UCSD-AML1 (cell line): Measurements from ENCODE around the gene CABP7.

Experiments
- DNase-seq: peaks from one replicate; lab custom pipeline; 2025; ENCODE audit not compliant: unreplicated experiment; lab: John Stamatoyannopoulos, UW

CABP7 gene

DNA sequence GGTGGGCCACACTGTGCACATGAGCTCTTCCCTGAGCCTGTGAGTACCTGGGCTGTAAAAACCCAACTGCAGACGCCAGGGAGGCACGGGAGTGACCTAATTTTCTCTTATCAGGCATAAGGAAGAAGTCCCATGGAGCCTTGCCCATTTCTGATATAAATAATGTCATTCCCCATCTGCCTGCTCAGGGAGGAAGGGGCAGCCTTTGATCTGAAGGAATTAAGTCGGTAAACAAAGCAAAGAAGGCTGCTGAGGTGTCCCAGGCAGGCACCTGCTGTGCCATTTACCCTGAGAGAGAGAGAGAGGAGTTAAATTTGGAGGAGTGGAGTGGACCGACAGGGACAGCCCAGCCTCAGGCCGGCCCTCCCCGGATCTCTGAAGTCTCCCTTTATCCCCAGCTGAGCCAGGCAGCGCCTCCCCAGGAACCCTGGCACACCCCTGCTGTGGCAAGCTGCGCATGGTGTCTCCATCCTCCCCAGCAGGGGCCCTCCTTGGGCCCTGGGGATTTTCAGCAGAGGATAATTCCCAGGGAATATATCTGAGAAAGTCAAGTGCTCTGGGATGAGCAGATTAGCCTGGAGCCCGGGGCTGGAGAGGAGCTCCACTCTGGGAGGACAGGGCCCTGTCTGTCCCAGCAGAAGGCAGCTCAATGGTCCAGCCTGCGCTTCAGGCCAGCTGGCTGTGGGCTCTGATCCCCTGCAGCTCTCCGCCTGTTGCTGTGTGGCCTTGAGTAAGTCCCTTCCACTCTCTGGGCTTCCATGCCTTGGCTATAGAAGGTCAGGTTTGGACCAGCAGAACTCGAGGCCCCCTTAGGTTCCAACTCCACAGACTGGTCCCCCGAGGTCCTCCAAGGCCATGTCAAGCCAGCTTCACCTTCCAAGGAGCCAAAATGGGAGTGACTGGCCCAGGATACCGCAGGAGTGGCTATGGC lies 17.5 kb upstream of the CABP7 start:
- DNase-seq: no peak

DNA sequence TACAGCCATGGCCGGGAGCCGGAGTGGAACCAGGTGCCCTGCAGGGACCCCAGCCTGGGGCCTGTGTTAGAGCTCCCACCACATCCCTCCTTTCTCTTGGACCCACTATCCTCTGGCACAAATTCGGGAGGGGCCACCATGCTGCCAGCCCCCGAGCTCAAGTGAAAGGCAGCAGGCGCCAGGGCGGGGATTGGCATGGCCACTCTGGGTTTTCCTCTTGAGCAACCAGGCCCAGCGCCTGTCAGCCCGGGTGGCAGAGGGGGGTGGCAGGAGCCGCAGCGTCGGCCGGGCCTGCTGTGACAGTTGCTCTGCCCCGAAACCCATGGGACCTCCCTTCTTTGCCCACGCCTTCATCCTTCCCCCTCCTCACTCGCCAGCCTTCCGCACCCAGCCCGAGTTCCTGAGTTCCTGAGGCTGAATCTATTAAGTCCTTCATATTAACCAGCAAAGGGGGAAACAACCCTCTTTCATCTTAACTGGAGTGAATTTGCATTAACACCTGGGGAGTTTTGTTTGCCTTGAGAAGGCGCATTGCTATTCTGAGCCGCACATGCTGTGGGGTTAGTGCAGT lies 16.8 kb upstream of the CABP7 start:
- no peak for DNase-seq

DNA sequence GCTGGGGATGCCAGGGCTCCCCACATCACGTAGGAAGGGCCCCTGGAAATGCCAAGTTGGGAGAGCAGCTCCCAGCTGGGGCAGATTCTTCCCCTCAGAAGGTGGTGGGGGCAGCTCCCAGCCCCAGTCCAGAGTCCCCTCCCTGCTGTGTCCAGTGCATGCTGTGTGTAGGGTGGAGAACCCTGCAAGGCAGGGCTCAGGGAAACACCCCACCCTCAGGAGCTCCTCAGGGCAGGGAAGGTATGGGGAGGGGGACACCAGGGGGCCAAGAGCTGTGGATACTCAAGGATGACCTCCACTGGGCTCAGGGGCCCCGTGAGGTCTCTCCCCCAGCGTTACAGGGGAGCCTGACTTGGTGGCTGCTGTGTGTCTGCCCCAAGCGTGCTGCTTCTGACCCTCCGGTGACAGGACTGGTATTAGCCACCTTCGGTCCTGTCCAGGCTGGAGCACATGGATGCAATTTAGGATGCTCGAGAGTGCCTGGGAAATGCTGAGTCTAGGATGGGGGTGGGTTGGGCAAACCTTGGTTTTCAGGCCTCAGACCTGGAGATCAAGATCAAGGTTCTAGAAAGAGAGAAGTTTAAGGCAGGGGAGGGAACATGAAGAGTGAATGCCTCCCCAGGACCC lies 16.1 kb upstream of the CABP7 start:
- DNase-seq: no peak

DNA sequence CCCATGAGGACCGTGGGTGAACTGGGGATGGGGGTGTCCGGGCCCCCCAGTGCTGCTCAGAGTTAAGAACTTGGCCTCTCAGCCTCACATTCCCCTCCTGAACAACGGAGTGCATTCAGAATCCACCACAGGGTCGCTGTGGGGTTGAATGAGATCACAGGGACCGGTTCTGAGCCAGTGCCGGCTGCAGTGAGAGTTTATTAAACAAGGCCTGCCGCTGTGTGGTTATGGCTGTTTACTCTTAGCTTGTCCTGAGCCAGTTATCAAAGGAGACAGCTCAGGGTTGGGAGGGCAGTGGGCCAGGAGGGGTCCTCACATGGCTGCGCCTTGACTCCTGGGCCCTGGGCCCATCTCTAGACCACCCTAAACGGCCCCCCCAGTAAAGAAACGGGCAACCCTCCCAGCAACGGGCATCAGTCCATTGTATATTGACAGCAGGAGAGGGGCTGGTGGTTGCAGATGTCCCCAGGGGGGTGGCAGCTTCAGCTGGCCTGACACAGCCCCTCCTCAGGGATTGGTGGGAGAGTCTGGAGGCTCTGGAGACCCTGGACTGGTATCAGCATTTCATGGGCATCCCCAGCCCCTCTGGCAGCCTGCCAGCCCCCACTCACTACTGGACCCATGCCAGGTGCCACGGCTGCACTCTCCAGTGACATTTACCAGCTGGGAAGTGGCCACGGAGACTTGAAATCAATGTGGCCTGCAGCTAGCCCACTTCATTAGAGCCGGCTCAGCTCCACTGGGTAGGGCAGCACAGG lies 15.1 kb upstream of the CABP7 start:
- DNase-seq: no peak

DNA sequence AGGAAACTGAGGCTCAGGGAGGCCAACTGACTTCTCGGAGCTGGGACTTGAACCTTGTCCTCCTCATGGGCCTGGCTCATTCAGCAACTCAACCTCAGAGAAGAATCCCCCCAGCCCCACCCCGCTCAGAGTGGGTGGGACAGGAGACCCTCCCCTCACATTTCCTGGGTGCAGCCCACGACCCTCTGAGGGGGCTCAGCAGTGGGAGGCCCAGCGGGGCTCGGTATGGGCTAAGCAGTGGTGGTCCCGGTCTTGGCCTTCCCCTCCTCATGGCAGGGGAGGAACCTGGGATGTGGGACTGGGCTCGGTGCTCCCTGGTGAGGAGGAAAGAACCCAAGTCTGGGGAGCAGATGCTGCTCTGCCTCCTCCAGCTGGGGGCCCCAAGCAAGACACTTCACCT lies 14.2 kb upstream of the CABP7 start:
- DNase-seq: no peak

DNA sequence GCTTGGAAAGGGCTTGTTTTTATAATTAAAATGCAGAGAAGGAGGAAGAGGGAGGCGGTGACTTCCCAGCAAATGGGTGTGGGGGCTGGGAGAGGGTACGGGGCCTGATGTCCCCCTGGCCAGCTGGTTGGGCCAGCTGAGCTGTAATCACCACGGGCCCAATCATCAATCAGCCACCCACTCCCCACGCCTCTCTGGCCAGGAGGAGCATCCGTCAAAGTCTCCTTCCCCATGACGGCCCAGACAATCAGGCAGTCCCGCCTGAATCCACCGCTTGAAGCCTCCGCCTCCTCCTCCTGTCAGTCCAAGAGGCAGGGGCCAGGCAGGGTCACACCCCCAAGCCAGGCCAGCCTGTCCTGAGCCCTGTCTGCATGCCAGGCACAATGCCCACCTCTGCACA lies 13.3 kb upstream of the CABP7 start:
- DNase-seq: no peak

DNA sequence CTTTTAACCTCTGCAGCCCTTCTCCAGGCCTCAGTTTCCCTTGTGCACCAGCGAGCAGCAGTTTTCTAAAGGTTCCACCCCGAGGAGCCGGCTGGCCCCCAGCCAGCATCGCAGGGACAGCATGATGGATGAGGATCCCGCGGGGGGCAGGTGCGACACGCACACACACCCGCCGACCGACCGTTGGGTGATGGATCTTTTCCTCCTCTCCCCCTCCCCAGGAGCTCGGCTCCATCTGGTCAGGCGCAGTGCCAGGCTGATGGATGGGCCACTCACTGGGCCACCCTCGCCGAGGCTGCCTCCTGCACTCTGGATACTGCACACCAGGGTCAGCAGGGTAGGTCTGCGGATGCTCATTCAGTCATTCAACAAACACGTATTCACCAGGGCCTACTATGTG lies 12.8 kb upstream of the CABP7 start:
- DNase-seq: no peak

DNA sequence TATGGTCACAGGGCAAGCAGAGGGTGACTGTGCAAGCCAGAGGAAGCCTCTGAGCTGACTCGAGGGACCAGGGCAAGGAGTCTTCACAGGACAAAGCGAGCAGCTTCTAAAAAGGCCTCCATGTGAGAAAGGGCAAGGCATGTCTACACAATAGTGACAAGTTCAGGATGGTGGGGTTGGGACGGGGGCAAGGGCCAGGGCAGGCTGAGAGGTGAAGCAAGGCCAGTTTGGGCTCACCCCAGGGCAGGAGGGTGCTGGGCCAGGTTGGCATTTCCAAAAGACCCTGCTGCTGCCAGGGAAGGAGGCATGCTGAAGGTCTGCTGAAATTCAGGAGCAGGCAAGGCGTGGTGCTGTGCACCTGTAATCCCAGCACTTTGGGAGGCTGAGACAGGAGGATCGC lies 12.3 kb upstream of the CABP7 start:
- DNase-seq: no peak

DNA sequence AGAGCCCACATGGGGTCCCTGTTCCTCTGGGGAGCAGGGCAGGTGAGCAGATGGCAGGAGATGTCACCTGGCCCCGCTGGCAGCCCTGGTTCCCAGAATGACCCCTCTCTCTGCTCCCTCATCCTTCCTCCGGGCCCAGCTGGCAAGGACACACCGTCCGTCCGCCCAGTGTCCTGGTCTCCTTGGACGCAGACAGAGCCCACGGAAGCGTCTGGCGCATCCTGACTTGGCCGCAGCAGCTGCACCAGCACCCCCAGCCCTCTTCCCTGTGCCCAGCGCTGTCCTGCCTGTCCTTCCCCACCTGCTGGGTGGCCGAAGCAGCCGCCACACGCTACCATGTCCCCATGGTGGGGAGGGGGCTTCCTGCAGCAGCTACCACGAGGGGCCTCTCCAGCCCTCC lies 9.6 kb upstream of the CABP7 start:
- no peak for DNase-seq

DNA sequence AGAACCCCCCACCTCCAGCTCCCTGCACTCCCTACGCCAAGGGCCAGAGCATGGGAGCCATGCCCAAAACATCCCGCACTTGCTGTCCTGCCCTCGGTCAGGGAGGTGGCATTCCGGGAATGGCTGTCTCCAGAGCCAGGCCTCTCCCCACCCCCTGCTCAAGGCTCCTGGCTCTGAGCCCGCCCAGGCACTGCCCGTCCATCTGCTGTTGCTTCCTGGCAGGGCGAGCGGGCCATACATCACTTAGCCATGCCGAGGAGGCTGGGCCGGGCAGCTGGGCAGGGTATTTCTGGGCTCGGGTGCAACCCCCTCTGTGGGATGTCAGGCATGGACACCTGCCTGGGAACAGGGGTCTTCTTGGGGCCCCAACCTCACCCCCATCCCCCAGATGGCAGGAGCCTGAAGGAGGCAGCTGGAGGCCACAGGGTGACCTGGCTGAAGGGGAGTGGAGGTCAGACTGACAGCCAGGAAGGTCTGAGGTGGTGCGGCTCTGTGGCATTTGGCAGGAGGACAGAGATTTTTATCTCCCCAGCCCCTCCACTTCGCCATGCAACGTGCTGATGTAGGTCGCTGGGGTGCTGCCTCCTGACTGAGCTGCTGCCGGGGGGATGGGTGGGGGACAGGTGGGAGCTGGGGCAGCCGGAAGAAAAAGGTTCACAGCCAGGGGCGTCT lies 8.7 kb upstream of the CABP7 start:
- DNase-seq: no peak

DNA sequence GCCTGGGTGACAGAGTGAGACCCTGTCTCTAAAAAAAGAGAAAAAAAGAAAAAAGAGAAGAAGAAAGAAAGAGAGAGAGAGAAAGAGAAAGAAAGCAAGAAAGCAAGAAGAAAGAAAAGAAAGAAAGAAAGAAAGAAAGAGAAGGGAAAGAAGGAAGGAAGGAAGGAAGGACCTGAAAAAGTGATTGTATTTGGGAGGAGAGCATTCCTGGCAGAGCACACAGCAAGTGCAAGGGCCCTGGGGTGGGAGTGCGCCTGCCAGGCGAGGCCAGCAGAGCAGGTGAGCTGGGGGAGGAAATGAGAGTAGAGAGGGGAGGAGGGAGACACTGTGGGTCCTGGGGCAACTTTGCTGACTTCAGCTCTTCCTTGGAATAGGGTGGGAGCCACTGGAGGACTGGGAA lies 7.7 kb upstream of the CABP7 start:
- no peak for DNase-seq

DNA sequence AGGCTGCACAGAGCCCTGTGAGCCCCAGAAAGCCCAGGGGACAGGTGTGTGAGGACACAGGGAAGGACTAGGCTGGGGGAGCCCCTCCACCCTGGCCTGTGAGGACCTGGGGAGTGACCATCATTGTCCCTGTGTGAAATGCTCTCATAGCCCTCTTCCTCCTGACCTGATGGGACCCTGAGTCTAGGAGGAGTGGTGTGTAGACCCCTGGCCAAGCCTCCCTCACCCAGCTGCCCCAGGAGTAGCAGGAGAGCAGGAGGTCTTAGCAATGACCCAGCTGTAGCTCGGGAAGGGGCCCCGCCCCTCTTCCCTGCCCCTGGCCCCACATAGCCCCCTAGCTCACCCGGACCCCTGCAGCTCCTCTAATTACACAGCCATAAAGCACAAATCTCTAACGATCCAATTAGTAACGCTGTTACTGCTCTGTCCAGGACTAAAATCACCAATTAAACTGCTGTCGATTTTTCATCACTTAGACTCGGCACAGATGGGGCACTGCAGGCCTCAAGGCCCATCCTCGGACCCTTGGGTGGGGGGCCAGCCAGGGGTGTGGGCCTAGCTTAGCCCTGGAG lies 6.6 kb upstream of the CABP7 start:
- DNase-seq: no peak

DNA sequence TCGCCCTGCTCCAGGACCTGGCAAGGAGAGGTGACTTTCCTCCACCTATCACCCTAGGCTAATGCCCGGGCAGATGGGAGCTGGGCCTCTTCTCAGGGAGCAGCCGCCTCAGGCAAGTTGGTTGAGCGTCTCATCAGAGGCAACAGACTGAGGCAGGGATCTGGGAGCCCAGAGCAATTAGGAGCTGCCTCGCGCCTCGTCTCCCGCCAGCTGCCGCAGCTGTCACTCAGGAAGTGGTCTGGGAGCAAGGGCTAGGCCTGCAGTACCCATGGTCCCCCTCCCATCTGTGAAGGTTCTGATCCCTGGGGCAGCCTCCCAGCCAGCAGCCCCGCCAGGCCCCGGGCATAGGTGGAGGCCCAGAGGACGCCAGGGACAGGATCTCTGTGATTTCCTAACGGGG lies 4.6 kb upstream of the CABP7 start:
- no peak for DNase-seq

DNA sequence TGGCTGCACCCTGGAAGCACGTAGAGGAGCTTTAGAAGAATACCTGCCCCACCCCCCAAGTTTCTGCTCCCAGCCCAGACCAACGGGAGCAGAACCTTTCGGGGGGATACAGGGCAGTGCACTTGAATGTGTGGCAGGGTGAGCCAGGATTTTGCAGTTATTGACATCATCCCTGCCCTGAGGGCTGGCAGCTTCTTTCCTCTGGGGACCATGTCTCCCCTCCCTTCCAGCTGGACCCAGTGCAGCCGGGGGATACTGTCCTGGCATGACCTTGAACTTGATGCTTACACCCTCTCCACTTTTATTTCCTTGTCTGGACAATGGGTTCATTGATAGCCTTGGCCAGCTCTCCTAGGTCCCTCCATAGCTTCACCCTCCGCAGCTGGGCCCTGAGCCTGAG lies 4.1 kb upstream of the CABP7 start:
- DNase-seq: no peak

DNA sequence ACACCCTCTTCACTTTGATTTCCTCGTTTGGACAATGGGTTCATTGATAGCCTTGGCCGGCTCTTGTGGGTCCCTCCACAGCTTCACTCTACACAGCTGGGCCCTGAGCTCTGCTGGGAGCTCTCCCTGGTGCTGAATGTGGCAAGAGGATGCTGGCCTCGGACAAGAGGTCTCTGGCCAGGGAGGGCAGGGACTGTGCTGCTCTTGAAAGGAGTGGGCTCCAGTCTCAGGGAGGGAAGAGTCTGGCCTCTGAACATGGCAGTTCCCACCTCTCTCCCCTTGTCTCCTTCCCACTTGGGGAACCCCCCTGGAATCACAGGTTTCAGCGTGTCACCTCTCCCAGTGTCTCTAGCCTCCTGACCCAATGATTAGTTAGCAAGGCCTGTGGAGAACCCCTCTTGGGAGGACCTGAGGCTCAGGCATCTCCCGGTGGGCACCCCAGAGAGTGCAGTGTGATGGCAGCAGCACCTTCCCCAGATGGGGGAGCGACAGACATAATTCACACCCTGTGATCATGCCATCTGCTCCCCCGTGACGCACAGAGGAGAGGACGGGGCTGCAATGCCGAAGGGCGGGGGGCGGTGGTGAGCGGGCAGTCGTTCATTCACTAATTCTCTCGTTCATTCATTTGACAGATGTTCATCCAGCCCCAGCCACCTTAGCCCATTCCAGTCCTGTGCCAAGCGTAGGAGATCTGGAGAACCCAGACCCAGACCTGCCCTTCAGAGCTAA lies 2.8 kb upstream of the CABP7 start:
- peak; percentile 65 for DNase-seq

DNA sequence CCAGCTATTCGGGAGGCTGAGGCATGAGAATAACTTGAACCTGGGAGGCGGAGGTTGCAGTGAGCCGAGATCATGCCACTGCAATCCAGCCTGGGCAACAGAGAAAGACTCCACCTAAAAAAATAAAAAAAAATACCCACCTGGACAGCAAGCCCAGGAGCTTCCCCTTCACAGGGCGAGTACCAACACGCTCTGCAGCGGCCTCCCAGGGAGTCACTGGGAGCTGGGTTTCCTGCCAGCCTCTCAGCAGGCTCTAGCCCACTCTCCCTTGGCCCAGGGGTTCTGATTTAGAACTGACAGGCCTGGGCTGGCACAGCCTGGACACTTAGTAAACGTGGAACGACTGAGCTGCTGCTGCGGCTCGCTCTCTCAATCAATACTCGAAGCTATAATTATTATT lies 2.0 kb upstream of the CABP7 start:
- DNase-seq: no peak

DNA sequence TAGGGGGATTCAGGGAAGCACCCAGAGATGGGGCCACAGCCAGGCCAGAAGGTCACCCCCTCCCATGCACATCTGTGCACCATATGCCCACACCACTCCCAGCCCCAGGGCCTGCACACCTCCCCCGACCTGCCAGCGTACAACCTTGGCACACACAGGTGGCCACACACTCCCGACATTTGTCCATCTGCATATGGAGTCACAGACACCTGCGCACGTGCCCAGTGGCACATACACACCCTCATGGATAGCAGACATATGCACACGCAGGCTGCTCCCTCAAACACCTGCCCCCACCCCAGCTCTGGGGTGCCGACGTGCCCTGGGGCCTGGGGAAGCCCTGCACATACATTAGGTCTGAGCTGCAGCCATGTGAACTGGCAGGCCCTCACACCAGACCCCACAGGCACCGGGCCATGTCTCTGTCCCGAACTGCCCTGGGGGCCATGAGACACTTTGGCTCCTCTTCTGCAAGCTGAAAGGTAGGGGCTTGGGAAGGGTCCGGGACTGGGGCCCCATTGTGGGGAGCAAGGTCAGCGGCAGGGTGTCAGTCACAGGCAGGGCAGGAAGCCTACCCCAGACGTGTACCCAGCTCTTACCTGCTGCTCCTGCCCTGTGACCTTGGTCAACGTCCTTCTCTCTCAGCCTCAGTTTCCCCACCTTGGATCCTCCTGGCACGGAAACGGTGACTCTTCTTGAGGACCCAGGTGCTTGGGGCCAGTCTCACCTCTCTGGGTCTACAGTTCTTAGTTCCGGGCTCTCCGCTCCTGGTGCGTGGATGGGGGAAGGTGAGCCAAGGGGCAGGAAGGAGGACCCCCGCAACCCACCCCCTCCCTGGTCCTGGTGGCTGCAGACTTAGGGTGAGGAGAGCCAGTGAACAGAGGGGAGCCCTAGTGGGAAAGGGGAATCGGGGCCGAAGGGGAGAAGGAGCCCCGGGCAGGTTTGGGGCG lies 579 bp upstream of the CABP7 start:
- no peak for DNase-seq

DNA sequence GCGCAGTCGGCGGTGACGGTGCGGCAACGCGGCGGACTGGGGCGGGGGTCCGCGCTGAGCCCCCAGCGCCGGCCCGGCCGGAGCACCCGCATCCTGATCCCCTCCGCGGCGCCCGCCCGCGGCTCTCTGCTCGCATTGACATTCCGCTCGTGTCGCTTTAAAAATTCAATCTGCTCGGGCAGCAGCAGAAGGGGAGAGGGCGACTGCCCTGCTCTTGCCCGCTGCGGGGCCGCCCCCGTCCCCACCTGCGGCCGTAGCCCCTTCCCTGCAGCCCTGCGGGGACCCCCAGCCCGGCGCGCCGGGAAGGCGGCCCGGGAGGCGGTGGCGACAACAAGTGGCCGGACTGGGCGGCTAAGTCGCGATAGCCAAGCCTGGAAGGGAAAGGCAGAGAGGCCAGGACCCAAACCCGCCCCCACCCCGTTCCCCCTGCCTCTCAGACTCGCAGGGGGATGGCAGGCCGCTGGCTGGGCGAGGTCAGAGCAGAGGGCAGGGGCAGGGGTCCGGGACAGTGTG lies 1.1 kb downstream of the CABP7 start:
- no peak for DNase-seq

DNA sequence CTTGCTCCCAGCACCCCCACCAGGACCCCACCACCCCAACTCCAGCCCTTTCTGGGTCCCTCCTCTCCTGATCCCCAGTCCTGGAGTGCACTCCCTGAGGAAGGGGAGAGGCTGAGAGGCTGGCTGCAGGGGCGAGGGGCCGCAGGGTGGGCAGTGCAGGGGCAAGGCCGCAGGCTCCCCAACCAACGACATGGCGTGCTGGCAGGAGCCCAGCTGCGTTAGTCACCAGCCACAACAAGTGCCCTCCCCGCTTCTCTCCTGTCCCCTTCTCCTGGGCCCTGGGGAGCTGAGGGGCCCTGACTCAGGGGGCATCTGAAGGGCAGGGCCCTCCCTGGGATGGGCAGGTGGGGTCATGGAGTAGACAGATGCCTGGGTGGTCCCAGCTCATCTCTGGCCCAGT lies 2.3 kb downstream of the CABP7 start:
- no peak for DNase-seq
